Choroid plexus epithelial cell (primary cell): ENCODE measurements around the gene PIK3R1.

Source experiments
- DNase-seq: peaks from one replicate; pipeline ENCODE4 v3.0.0-alpha.2; 2010; ENCODE audit warnings: low read depth
- H3K4me3 ChIP-seq: 2 replicates; pipeline ENCODE4 v1.5.1; 2011; ENCODE audit warnings: low read depth, mild to moderate bottlenecking, control low read depth, low read length, moderate library complexity
- CTCF ChIP-seq: conservative IDR thresholded peaks from 2 replicates; pipeline ENCODE4 v1.5.1; 2011; ENCODE audit warnings: low read depth, mild to moderate bottlenecking, control low read depth, inconsistent platforms, low read length, moderate library complexity

The PIK3R1 gene

GRCh38 chr5:68273717-68274409, 58.3 kb downstream of the PIK3R1 start:
- peak; percentile 35 for DNase-seq
- no peak for TF ChIP-seq CTCF
- no peak overlapping the region for H3K4me3 ChIP-seq

- H3K4me3 ChIP-seq, result no peak overlapping the region
Observed at GRCh38 chr5:68274847-68275651, 59.5 kb downstream of the PIK3R1 start.

GRCh38 chr5:68276740-68277139, 61.2 kb downstream of the PIK3R1 start:
- no peak overlapping the region for H3K4me3 ChIP-seq
- DNase-seq, result no peak
- TF ChIP-seq CTCF, result no peak

More at GRCh38 chr5:68274847-68275651, 59.5 kb downstream of the PIK3R1 start:
- DNase-seq, result no peak
- no peak for TF ChIP-seq CTCF

- H3K4me3 ChIP-seq, result no peak overlapping the region
- peak; percentile 62 for DNase-seq
- TF ChIP-seq CTCF, result no peak
Observed at GRCh38 chr5:68277431-68277830, 61.9 kb downstream of the PIK3R1 start.

GRCh38 chr5:68279984-68280383, 64.4 kb downstream of the PIK3R1 start:
- TF ChIP-seq CTCF, result no peak
- no peak overlapping the region for H3K4me3 ChIP-seq
- DNase-seq, result no peak

GRCh38 chr5:68282001-68282400, 66.4 kb downstream of the PIK3R1 start:
- H3K4me3 ChIP-seq, result no peak overlapping the region
- TF ChIP-seq CTCF, result no peak
- DNase-seq, result no peak
